DOHH2 (cell line): ENCODE data around the gene TOGARAM2.

Source experiments
- CTCF ChIP-seq: fragments of 200-600 bp; sonication (generic); IDR thresholded peaks from one replicate; pipeline ENCODE4 v1.5.1; 2014; ENCODE audit warnings: antibody characterized with exemption, mild to moderate bottlenecking, low read depth, low read length; ENCODE audit not compliant: poor library complexity, severe bottlenecking
- EZH2phosphoT487 ChIP-seq: fragments of 200-600 bp; sonication (generic); IDR thresholded peaks from 2 replicates; pipeline ENCODE4 v1.6.1; 2017; ENCODE audit warnings: borderline replicate concordance, mild to moderate bottlenecking, antibody characterized with exemption, low read length, moderate library complexity, mixed read lengths

GRCh38 chr2:29055601-29056000 is 74.5 kb downstream of the TOGARAM2 start:
- TF ChIP-seq CTCF (no peak), EZH2phosphoT487 (no peak)
